NCI-H2196 treated with DMSO at 0.1 percent for 48 hours (cell line): ENCODE data around the gene RIF1.

Experiments
- DNase-seq: peaks from one replicate; lab custom pipeline; 2025; ENCODE audit not compliant: unreplicated experiment; lab: John Stamatoyannopoulos, UW

Gene RIF1, protein sequence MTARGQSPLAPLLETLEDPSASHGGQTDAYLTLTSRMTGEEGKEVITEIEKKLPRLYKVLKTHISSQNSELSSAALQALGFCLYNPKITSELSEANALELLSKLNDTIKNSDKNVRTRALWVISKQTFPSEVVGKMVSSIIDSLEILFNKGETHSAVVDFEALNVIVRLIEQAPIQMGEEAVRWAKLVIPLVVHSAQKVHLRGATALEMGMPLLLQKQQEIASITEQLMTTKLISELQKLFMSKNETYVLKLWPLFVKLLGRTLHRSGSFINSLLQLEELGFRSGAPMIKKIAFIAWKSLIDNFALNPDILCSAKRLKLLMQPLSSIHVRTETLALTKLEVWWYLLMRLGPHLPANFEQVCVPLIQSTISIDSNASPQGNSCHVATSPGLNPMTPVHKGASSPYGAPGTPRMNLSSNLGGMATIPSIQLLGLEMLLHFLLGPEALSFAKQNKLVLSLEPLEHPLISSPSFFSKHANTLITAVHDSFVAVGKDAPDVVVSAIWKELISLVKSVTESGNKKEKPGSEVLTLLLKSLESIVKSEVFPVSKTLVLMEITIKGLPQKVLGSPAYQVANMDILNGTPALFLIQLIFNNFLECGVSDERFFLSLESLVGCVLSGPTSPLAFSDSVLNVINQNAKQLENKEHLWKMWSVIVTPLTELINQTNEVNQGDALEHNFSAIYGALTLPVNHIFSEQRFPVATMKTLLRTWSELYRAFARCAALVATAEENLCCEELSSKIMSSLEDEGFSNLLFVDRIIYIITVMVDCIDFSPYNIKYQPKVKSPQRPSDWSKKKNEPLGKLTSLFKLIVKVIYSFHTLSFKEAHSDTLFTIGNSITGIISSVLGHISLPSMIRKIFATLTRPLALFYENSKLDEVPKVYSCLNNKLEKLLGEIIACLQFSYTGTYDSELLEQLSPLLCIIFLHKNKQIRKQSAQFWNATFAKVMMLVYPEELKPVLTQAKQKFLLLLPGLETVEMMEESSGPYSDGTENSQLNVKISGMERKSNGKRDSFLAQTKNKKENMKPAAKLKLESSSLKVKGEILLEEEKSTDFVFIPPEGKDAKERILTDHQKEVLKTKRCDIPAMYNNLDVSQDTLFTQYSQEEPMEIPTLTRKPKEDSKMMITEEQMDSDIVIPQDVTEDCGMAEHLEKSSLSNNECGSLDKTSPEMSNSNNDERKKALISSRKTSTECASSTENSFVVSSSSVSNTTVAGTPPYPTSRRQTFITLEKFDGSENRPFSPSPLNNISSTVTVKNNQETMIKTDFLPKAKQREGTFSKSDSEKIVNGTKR (N-terminal part only)

DNA sequence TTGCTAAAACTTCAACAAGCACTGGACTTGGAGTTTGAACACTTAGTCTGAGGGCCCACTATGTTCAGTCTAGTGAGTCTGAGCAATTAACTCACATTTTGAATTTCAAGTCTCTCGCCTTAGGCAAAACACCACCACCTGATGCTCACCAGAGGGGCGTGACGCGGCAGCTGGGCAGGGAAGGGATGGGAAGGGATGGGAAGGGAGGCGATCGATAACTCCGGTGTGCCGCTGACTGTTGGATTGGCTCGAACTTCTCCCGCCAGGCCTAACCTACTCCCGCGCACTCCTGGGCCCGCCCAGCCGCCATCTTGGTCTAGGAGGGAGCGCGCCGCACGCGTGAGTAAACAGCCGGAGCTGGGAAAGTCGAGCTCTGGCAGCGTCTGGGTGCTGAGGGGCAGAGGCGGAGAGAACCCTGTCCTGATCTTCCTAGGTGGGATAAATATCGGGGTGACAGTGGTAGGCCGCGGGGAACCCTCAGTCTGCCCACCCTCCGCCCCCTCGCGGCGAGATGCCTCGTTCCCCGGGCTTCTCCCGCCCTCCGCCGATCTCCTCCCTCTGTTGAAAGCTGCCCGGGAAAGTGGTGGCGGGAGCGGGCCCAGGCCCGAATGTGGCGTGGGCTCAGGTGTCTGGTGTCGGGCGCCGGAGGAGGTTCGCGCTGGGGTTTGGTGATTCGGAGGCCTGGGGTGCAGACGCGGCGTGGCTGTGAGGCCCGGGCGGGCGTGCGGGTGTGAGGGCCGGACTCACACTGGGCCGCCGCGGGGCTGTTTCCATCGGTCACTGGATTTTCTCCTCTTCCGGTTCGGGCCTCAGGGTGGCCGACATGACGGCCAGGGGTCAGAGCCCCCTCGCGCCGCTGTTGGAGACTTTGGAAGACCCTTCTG is at the start of gene RIF1:
Gene RIF1 (plus strand): TSS at position 302 of the 884 bp plus-strand sequence. CDS start 522 bp downstream, at position 824.
- DNase-seq: peak; percentile 95

DNA sequence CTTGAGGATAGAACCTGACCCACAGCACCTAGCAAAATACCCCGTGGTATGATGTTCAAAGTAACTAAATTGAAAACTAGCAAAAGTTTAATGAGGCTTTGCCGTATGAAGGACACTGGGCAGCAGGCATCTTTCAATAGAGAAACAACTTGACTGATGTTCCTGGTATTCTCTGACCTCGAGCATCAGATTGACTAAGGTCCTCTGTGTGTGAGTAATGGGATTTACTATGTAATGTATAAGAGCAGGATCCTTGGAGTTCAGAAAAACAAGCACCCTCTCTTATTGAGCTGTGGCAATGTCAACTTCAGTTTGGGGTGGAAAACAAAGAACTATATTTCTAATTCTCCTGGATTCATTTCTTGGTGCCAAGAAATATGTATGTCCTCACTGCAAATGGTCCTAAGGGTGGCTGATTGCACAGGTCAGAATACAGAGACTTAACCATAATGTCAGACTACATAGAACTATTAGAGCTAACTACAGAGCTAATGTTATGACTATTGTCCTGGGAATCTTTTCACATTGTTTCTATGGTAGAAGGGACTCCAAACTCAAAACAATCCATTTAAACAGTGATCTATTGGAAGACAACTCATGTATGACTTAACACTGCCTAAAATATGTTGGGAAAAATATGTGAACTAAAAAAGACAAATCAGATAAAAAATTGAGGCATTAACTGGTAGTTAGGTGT is 47.9 kb upstream of the RIF1 start:
- no peak for DNase-seq

DNA sequence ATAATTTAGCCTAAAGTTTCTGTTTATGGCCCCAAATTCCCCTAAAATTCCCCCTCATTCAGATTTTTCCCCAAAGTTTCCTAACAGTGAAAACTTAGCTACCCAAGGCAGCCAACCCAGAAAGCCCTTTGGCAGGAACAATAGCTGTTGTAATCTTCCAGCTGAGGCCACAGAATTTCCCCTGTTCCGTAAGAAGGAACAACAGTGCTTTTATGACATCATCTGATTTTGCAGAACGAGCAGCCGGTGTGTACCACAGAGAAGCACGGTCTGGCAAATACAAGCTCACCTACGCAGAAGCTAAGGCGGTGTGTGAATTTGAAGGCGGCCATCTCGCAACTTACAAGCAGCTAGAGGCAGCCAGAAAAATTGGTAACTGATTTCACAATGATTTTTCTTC is 46.0 kb upstream of the RIF1 start:
- no peak for DNase-seq

DNA sequence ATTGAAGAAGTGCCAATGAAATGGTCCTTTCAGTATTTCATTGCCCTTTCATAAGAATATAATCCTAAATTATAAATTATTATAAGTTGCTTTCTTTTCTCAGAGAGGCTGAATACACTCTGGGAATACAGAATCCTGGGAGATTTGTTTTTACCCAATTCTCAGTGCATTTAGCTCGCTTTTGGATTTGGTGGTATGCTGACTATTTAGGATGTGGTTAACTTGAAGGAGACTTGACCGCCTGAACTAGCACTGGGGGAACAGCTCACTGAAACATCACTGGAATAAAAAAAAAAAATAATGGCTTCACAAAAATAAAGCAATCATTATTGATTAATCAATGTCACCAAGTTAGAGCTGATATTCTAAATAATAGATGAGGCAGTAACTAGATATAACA is 42.1 kb upstream of the RIF1 start:
- no peak for DNase-seq

DNA sequence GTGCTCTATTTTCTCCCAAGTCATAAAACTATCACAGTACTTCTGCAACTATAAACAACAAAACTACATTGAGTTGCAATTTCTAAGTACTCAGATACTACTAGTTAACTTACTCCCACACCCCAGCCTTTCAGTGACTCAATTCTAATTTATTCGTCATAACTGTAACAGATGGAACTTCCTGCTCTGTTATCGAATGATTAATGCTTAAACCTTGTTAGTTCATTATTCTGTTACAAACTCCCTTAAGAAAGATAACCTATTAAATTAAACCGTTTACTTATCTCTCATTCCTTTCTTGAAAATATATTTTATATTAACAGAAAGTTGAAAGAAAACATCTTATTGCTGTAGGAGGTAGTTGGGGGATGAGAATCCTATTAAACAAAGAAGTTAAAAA is 35.3 kb upstream of the RIF1 start:
- no peak for DNase-seq

DNA sequence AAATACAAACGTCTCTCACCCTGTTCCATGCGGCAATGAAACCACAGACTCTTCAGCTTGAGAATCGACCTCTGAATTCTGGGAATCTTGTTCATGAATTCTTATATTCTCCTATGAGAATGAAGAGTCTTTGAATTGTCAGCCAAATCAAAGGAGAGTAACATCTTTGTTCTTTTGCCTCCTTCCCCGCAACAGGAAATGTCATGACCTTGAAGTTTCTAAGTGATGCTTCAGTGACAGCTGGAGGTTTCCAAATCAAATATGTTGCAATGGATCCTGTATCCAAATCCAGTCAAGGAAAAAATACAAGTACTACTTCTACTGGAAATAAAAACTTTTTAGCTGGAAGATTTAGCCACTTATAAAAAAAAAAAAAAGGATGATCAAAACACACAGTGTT is 30.5 kb upstream of the RIF1 start:
- no peak for DNase-seq

DNA sequence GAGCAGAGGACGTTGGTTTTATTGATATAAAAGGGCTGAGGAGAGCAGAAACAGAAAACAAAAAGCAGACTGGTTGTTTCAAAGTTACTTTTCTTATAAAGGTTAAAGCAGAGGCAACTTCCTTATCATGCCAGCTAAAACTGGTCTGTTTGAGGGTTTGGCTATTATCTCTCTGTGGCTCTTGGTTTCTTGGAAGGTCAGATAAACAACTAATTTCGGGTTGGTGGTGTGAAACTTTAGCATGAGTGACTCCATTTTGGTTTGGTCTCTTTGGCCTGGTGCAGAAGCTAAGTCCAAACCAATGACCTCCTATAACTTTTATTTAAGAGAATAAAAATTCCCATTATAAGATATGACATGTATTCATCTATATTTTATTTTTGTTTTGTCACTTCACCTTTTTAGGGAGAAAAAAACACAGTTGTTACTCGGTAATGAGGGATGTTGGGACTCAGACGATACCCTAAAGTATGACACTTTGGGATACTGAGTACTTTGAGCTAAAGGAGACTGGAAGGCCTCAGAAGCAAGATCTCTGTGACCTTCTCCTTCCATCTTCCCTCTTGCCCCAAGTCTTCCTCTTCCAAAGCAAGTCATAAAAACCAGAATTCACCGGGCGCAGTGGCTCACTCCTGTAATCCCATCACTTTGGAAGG is 29.0 kb upstream of the RIF1 start:
- DNase-seq: no peak

DNA sequence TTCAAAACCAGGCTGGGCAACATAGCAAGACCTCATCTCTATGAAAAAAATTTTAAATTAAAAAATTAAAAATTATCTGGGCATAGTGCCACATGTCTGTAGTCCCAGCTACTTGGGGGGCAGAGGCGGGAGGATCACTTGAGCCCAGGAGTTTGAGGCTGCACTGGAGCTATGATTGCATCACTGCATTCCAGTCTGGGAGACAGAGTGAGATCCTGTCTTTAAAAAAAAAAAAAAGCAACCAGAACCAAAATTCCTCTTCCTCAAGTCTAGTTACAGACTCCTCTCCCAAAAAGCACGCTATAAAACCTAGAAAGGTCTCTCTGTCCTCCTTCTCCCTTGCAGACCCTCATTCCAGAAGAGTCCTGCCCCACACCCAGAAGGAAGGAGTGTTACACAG is 28.4 kb upstream of the RIF1 start:
- DNase-seq: no peak

DNA sequence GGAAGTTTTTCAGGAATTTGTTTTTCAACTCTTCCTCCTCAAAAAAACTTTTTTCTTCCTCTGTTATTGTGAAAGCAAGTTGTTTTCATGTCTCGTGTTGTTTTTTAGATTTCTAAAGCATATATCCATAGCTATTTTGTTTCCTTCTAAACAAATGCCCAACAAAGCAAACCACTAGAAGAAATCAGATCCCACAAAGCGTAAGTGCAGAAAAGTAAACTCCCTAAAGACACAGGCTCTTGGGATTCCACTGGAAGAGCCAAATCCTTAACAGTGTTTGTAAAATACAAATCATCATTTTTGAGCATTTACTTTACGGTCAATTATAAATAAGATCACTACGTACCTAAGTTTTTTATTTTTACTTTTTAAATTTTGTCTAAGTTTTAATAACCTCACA is 21.7 kb upstream of the RIF1 start:
- DNase-seq: no peak

DNA sequence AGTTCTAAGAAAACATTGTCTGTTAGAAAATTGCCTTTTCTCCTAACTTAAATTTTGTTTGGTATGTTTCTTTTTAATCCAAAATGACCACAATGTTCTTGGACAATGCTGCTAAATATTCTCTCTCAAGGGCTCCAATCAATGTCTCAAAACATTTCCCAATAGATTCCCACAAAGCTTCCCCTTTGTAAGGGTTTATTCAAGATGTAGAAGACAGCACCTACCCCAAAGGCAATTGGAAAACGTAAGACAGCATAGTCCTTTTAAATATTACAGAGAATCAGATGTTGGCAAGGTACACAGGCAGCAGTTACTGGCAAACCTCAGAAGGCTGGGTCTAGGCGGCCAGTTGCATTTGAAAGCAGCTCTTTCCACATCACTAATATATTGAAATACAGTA is 18.3 kb upstream of the RIF1 start:
- DNase-seq: no peak

DNA sequence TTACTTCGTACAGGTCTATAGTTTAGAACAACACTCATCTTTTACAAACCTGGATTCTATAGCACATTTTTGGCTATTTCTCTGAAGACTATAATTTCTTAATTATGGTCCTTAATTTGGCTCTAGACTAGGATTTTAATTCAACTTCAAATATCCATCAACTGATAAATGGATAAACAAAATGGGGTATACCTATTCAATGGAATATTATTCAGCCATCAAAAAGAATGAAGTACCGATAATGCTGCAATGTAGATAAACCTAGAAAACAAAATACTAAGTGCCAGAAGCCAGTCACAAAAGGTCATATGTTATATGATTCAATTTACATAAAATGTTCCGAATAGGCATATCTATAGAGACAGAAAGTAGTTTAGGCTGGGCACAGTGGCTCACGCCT is 15.2 kb upstream of the RIF1 start:
- DNase-seq: no peak

DNA sequence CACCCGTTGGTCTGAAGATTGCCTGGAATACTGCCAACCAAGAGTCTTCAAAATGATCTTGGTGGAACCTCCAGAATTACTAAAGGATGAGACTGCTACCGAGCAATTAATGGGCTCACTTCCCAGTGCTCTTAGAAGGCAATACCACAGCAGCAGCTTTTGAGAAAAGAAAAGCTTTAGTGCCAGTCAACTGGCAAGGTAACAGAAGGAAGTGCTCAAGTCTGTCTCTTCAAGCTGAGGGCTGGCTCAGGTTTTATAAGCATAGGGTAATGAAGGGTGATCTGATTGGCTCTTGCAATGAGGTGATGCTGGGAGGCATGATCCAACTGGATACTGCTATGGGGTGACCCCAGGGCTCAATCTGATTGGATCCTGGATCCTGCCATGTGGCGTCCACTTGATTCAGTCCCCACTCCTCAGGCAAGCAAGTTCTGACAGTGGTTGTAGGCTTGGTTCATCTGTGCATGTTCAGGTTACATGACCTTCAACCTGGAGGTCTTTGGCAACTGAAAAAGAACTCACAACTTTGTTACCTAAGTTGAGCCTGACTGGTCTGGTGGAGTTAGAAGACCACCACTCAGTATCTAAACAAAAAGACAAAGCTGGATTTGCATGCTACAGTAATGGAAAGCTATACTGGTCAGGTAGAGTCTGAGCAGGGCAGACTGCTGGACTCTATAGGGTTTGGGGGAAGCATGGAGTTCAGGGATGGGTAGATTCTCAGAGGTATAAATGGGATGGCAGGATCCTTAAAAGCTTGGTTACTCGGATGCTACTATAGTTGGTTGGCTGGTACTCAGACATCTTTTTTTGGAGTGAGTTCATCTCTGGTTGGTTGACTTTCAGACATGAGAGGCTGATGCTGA is 14.0 kb upstream of the RIF1 start:
- DNase-seq: no peak

DNA sequence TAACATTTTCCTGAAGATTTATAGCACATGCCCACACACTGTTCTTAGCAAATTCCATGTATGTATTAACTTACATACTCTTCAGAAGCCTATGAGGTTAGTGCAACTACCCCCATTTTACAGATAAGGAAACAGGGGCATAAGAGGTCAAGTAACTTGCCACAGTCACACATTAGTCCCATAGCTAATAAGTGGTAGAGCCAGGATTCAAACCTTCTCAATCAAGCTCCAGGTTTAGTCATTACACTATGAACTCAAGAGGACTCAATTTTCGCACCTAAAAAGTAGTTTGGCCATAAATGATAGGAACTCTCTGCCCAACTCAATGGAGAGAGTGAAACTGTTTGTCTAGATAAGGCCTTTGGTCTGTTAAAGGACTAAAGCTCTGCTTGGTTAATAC is 9.7 kb upstream of the RIF1 start:
- no peak for DNase-seq

DNA sequence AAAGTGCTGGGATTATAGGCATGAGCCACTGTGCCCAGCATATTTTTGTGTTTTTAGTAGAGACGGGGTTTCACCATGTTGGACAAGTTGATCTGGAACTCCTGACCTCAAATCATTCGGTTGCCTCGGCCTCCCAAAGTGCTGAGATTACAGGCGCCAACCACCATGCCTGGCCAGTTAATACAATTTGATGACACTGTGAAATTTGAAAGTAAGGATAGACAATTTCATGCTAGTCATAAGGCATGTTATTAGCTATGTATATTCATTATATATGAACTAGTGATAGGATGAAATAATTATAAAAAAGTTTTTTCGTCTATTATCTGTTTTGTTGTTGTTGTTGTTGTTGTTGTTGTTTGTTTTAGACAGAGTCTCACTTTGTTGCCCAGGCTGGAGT is 8.6 kb upstream of the RIF1 start:
- DNase-seq: no peak

DNA sequence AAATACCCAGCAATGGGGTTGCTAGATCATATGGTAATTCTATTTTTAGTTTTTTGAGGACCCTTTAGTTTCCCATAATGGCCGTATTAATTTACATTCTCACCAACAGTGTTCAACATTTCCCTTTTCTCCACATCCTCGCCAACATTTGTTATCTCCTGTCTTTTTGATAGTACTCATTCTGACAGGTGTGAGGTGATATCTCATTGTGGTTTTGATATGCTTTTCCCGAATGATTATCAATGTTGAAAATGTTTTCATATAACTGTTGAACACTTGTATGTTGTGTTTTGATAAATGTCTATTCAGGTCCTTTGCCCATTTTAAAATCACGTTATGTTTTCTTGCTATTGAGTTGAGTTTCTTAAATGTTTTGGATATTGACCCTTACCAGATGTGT is 5.8 kb upstream of the RIF1 start:
- DNase-seq: no peak

DNA sequence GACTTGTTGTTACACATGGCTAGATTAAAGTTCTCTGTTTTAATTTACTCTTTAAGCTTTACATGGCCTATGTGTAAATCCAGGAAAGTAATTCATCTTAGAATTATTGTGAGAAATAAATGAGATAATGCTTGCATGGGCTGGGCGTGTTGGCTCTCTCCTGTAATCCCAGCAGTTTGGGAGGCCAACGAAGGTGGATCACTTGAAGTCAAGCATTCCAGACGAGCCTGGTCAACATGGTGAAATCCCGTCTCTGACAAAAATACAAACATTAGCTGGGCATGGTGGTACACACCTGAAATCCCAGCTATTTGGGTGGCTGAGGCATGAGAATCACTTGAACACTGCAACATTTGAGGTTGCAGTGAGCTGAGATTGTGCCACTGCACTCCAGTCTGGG is 4.3 kb upstream of the RIF1 start:
- DNase-seq: no peak

DNA sequence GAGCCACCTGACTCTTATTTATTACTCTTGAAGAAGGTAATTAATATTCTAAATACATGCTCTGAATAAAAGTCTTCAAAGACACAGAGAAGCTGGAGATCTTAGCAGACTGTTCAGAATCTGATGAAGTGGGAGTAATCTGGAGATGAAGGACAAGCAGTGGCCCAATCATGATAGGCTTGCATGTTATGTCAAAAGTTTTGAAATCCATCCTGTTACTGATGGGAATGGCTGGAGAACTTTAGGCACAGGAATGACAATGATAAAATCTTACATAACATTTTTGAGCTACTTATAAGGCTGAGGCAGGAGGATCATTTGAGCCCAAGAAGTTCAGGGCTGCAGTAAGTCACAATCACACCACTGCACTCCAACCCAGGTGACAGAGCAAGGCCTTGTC is 2.4 kb upstream of the RIF1 start:
- no peak for DNase-seq

DNA sequence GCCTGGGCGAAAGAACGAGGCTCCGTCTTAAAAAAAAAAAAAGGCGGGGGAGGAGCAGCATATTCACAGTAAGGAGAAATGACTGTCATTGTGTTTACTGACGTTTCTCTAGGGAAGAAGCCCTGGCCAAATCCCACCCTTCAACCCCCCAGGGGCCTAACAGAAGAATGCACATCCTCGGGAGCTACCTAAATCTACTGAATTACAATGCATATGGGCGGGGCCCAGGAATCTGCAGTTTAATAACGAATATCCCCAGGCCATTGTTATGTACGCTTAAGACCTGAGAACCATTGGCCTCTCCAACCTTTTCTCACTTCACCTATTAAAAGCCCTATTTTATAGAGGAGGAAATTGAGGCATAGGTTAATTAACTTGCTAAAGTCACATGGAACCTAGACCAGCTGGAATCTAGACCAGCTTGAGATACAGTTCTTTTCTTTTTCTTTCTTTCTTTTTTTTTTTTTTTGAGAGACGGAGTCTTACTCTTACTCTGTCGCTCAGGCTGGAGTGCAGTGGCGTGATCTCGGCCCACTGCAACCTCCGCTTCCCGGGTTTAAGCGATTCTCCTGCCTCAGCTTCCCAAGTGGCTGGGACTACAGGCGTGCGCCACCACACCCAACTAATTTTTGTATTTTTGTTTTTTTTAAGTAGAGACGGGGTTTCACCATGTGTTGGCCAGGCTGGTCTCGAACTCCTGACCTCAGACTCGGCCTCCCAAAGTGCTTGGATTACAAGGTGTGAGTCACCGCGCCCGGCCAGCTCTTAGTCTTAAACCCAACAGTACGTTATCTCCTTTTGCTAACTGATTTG is 708 bp upstream of the RIF1 start:
- DNase-seq: no peak
